Measurements from ENCODE around the gene SFXN1.

SFXN1 gene

DNA sequence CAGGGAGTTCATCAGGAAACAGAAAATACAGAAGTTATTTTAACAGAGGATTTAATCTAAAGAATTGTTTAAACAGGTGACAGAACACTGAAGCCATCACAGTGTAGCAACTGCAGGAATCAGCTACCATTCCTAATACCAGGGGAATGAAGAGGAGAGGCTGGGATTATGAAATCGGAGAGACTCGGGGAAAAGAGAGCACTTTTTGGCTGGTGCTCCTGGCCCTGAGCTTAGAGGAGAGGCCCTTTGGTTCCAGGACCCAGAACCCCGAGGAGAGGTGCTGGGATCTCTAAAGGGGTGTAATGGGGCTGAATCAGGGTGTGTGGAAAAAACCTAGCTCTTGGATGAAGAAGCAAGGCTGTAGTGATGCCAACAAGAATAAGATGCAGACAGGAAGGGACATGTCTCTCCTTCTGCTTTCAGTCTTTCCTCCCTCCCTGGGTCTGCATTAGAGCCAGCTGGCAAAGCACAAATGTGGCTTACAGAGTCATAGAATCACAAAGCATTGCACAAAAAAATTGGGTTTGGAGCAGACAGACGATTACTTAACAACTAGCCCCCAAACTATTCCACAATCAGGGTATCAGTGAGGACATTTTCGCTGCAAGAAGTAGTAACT lies 11.6 kb upstream of the SFXN1 start:
- no peak for DNase-seq

DNA sequence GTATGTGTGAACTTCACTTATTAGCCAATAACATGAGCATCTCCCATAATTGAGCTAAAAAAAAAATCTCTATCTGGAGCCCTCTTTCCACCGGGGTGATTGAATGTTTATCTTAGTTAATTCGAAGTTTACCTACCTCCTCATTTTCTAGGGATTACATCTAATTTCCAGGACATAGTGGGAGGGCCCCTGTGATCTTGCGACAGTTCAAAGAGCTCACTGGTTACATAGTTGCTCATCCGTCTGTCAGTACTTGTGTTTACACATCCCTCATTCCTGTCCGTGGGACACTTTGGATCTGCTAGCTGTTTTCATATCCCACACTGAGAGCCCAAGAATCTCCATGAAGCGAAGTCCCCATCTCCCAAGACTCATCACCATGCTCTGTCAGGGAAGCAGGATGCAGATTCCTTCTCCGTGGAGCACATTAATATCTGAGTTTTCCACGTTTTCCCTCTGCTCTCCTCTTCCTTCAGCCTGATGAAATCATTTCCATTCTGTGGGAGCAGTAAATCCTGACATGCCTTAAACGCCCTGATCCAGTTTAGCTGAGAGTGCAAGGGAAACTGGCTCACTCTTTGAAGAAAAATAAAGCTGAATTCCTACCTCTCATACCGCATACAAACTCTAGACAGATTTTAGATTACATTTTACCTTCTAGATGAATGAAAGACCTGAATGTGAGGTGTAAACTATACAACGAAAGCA lies 10.2 kb upstream of the SFXN1 start:
- no peak for DNase-seq

DNA sequence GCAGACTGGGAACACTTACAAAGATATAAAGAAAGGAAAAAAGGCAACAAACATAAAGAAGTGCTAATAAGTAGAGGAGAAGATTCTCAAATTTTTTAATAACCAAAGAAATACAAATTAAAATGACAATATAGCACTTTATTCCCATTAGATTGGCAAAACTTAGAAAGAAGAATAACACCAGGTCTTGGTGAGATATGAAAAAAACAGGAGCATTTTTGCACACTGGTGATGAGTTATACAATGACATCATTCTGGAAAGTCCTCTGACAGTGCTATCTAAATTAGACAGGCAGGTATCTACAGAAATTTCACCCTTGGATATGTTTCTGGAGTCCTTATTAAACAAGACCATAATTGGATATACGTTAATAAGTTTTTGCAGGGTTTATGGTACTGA lies 9.5 kb upstream of the SFXN1 start:
- no peak for DNase-seq

DNA sequence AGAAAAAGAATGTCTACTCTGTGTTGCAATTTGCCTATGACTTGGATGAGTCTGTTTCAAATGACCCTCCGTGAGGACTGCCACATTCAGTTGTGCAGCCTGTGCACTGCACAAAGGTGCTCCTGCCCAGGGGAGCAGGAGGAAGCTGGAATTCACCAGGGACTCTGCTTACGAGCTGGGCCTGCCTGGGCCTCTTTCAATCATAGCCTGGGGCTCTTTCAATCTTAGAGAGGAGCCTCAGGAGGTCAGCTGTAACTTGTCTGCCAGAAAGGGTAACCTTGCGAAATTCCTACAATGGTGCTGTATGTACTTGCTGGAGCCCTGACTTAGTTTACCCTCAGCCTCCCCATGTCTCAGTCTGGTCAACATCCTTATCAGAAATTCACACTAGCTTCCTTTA lies 8.4 kb upstream of the SFXN1 start:
- no peak for DNase-seq

DNA sequence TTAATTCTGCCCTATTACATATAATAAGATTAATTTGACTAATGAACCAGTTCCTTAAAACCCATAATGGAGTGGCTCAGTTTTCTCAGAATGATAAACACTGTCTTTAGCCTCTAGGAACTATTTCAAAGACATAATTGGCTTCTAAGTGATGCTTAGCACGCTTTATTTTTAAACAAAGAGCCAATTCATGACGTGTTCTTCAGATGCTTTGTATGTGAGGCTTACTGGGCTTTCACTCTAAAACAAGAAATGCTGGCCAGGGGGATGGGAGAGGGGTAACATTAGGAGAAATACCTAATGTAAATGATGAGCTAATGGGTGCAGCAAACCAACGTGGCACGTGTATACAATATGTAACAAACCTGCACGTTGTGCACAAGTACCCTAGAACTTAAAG lies 7.6 kb upstream of the SFXN1 start:
- DNase-seq: no peak

DNA sequence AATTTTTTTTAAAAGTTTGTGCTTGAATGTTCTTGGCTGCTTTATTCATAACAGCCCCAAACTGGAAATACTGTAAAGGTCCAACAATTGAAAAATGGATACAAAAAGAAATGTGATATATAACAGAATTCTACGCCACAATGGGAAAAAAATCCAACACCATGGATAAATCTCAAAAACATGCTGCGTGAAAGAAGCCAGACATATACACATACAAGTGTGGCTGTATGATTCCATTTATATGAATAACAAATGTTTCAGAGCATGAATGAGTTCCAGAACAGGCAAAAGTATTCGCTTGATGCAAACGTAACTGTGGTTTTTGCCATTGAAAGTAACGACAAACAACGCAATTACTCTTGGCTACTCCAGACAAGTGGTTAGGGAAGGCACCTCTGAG lies 7.2 kb upstream of the SFXN1 start:
- DNase-seq: no peak

DNA sequence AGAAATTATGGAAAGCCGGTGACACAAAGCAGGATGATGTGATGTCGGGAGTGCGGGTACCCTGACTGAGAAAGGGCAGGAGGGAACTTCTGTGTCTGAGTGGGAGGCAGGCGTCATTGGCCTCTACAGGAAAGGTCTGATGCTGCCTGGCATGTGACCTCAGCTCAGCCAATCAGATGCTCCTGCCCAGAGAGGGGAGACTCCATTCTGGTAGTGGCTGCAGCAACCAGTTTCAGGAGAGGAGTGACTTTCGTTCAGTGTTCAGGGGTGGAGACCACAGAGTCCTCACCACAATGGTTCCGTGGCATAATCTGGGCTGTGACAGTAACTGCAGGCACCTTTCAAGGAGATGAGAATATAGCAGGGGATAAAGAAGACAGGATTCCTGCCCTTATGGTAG lies 6.7 kb upstream of the SFXN1 start:
- no peak for DNase-seq

DNA sequence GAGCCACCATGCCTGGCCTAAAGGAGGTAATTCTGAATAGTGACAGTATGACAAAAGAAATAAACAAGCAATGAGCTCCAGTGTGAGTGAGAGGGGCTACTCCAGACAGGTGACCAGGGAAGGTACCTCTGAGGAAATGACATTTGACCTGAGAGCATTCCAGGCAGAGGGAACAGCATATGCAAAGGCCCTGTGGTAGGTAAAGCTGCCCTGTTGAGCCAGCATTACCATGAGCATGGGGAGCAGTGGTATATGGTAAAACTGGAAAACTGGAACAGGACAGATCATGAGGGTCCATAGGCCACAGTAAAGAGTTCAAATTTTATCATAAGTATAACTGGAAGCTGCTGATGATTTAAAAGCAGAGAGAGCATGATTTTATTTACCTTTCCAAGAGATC lies 6.0 kb upstream of the SFXN1 start:
- no peak for DNase-seq

DNA sequence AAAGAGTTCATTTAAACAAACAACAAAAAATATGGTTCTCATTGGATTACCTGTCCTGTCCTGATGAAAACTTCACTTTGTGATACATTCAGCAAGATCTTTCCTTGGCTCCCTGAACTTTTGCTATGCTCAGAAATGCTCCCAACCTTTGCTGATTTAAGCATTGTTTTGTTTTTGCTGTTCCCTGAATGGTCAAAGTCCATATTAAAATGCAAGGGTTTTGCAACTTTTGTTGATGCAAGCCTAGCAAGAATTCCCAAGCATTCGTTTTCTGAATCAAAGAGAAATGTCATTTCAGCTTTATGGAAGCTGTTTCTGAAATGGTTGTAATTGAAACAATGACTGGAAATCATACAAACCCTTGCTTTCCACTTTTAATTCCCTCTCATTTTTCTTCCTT lies 3.1 kb upstream of the SFXN1 start:
- no peak for DNase-seq

DNA sequence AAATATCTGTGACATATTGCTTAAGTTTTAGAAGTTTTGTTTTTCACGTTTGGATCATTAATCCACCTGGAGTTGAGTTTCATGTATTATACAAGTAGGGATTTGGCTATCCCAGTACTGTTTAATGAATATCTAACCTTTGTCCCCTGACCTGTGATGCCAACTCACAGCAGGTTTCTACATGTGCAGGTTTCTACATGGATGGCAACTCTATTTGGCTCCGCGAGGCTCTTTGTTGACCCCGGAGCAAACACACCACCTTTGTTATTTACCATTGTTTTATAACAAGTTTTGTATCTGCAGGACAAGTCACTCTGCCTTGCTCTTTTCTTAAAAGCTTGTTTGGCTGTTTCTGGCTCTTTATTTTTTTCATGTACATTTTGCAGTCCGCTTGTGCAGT lies 920 bp upstream of the SFXN1 start:
- no peak for DNase-seq

DNA sequence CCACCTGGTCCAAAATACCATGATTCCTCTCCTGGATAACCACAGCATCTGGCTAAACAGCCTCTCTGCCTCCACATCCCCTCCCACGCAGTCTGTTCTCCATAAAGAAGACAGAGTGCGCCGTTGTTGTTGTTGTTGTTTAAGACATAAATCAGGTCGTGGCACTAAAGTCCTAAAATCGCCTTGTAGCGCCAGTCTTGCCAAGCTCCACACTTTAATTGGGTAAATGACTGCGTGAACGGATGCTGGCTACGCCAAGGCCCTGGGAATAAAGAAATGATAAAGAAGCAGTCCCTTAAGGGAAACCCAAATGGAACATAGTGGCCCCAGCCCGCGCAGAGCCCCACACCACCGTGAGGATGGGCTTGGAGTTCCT lies 364 bp upstream of the SFXN1 start:
- no peak for DNase-seq

DNA sequence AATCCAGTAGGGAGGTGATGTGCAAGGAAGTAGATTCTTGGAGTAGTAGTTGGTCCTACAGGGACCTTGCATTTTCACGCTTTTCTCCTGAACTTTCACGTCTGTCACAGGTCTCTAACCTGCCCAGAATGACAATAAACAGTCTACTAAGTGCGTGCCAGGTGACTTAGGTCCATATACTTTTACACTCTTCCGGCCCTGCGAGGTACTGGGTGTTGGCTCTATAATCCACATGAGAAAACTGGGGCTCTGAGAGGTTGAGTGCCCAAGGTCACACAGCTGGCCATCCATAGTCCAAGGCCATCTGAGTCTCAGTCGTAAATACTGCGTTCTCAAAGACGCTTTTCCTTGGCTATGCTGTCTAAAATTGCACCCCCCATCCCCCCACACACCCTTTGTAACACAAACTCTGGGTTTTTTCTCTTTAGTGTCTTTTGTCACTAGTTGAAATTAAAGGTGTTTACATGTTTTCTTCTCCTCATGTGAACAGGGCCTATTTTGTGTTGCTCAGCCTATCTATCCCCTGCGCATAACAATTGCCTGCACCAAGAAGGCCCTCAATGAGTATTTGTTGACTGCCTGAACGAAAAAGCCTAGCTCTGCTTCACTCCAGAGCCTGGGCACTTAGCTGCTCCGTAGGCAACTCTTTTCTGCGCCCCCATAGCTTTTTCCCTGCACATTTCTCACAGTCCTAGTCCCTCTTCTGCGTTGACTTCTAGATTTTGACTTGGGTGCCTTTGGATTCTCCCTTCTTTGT lies 943 bp downstream of the SFXN1 start:
- DNase-seq: no peak

DNA sequence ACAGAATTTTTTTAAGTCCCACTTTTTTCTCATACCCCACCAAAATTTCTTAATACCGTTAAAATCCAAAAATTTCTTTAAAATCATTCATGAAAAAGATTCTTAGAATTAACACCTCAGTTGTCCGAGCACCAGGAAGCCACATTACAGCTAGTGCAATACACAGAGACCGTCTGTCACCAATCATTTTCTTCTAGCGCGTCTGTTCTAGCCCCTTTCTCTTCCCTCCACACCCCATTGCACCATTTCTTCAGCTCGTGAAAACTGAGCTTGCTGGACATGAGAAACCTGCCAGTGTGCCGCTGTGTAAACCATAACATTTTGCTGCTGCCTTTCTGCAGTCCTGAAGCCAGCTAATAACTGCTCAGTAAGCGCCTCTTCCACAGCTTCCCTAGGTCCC lies 5.0 kb downstream of the SFXN1 start:
- no peak for DNase-seq

DNA sequence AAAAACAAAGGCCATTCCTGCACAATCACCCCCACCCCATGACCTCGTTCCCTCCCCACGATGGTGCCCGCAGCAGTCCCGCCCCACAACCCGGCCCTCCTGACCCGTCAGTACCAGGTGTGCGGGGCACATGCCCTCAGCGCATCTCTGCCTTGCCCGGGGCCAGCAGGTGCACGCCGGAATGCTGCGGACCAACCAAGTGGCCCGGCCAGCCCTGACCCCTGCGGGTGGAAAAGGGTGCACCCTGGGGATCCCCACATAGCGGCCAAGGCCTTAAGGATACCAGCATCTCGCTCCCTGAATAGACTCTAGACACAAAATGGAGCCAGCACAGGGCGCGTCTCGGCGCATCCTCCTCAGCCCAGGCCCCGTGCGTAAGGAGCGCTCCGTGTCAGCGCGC lies 6.0 kb downstream of the SFXN1 start:
- DNase-seq: no peak

DNA sequence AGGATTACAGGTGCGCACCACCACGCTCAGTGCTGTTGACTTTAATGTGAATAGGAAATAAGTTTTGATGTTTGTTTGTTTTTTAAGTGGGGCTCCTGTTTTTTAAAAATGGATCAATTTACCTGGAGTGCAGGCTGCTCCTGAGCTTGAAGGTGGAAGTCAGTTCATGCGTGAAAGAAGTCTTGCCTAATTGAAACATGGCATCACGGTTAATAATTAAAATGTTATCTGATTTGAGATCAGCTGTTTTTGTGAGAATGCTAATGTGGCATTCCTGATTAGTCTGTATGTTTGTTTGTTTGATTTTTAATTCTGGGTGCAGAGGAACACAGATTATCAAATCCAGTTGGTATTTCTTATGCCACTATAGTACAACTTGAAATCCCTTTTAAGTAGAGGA lies 6.5 kb downstream of the SFXN1 start:
- DNase-seq: no peak

DNA sequence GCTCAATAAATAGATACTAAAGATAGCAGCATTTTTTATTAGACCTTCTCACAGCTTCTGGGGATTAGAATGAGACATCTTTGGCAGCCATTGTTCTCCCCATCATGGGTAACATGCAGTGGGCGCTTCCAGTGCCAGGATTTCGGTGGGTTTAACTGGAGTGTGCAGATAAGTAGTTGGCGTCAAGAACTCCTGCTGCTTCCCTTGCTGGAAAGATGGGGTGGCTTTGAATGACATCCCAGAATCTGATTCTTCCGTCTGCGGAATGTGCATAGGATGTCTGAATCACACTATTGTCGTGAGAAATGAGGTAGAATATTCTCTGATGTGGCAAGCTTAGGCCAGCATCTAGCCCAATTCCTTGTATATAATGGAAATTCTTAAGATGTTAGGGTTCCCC lies 7.3 kb downstream of the SFXN1 start:
- DNase-seq: no peak

DNA sequence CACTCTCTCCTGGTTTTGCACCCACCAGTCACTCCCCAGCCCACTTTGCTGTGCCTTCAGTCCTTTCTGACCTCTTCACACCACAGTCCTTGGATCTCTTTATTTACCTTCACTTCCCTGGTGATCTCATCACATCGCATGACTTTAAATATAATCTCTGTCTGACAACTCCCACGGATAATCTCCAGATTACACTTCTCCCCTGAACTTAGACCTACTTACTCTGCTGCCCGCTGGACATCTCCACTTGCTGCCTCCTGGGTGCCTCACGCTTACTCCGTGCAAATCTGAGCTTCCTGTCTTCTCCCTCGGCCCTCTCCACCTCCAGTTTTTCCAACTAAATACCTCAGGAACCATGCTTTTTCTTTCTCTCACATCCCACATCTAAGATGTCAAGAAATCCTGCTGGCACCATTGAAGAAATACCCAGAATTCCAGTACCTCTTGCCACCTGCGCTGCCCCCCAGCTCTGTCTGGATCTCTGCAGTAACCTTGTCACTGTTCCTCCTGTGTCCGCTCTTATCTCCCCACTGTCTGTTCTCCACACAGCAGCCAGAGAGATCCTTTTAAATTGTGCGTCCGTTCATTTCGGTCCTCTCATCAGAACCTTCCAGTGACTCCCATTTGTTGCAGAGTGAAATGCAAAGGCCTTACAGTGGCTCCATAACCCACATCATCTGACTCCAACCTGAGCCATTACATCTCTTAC lies 9.3 kb downstream of the SFXN1 start:
- DNase-seq: no peak

DNA sequence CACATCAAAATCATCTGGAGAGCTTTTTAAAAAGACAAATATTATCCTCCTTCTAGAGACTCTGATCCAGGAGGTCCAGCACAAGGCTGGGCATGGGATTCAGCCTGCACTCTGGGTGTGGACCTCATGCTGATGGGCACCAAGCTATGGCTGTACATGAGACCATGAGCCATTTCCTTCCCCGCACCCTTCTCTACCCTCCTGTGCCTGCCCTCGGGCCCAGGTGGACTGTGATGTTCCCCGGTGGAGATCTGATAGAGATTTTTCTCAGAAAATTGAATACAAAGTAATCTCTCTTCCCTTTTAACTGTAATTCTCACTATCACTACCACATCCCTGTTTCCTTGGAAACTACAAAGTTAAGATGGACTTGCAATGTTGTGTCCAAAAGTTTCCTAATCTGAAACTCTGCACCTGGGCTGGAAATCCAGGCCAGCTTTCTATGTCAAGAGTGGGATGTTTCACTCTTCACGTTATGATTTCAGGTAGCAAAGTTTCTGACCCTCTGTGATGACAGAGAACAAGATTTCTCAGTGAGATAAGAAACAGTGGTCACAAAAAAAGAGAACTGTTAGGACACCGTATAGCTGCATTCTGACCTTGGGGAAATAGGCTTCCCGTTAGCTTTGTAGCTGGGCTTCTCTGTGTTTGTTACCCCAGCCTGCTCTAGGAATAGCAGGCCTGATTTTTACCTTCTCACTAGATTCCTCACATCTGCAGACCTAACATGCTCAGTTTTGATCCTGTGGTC lies 11.5 kb downstream of the SFXN1 start:
- no peak for DNase-seq

DNA sequence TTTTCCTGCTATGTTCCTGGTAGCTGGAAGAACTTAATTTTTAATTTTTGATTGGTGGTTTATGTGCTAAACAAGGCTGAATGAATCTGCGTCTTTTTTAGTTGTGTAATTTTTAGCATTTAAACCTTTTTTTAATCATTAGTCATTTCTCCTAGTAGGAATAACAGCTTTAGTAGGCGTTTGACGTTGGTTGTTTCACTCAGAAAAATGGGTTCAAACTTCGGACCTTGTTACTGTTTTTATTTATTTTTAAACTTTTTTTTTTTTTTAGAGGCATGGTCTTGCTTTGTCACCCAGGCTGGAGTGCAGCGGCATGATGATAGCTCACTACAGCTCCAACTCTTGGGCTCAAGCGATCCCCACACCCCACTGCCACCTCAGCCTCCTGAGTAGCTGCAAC lies 12.9 kb downstream of the SFXN1 start:
- no peak for DNase-seq

DNA sequence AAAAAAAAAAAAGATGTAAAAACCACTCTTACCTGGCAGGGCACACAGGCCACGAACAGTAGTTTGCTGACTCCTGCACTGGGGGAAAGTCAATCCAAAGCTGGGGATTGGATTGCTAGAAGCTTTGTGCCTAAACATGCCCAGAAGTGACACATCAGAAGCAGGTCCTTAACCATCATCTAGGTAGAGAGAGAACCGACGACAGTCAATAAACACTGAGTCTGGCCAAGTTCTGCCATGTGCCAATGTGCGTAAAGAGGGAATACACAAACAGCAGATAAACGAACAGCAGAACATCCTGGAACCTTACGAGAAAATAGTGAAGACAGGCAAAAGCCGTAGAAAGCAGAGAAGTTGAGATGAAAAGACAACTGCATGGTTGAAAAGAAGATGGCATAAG lies 14.9 kb downstream of the SFXN1 start:
- DNase-seq: no peak

DNA sequence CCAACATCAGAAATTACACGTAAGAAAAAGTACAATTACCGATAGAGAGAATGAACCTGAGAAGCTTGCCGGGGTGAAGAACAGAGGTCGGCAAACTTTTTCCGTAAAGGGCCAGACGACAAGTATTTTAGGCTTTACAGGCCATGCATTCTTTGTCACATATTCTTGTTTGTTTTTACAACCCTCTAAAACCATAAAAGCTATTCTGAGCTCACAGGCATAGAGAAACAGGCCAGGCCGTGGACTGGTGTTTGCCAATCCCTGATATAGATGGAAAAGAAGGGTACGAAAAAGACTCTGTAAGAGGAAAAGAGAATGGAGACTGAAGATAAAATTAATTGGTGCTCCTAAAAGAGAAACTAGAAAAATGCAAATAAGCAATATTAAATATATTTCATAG lies 15.4 kb downstream of the SFXN1 start:
- DNase-seq: no peak

DNA sequence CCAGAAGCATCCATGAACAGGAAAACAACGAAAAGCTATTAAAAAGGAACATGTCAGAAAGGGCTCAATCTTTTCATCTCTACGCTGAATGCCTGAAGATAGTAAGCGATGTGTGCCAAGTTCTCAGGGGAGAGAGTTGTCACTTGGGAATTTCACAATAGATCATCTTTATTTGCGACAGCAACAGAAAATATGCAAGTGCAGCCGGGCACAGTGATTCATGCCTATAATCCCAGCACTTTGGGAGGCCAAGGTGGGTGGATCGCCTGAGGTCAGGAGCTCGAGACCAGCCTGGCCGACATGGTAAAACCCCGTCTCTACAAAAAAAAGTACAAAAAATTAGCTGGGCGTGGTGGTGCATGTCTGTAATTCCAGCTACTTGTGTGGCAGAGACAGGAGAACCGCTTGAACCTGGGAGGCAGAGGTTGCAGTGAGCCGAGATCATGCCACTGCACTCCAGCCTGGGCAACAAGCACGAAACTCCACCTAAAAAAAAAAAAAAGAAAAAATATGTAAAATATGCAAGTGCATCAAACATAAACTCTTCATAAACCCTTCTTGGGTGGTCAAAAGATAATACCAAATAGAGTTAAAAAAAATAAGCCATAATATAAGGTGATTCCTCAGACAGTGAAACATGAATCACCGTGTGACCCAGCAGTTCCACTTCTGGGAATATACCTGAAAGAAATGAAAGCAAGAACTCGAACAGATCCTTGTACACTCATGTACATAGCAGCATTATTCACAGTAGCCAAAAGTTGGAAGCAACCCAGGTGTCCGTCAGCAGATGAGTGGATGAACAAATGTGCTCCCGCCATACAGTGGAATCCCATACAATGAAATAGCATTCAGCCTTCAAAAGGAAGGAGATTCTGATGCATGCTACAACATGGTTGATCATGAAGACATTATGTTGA lies 16.2 kb downstream of the SFXN1 start:
- no peak for DNase-seq

Measured in inflammatory macrophage treated with lipopolysaccharide for 1 hour (primary cell).